WTC11 (cell line): ENCODE data around the gene NCKAP5. TPM values are rescaled to one million over a fixed set of nuclear protein-coding genes. Genes with fewer than 3 reads are reported as not detected.

ENCODE experiments used
- ATAC-seq: fragments of 200-7000 bp; cut with Tn5 transposase; 2 replicates; pipeline ENCODE4 v1.10.0; 2021; ENCODE audit warnings: mild to moderate bottlenecking, moderate library complexity
- CTCF ChIA-PET: fragments of 300-600 bp; sonication (Branson Sonifier 250); formaldehyde crosslinking; loops from one replicate; lab custom pipeline; 2021; ENCODE audit warnings: antibody characterized with exemption; lab: Charles Lee
- POLR2A ChIA-PET: fragments of 350-600 bp; sonication (Branson Sonifier 250); formaldehyde crosslinking; loops from one replicate; lab custom pipeline; 2021; ENCODE audit warnings: antibody characterized with exemption; lab: Charles Lee
- DNase-seq: peaks from one replicate; pipeline ENCODE4 v3.0.0; 2021; ENCODE audit warnings: low spot score
- H3K27ac Mint-ChIP-seq: 2 replicates; pipeline ENCODE4 v1.8.0; 2021; ENCODE audit warnings: mixed read lengths
- H3K27me3 Mint-ChIP-seq: 2 replicates; pipeline ENCODE4 v1.8.0; 2021; ENCODE audit warnings: low read depth, mild to moderate bottlenecking, moderate library complexity, mixed read lengths
- H3K36me3 Mint-ChIP-seq: 2 replicates; pipeline ENCODE4 v1.8.0; 2021; ENCODE audit warnings: mixed read lengths
- H3K4me1 Mint-ChIP-seq: 2 replicates; pipeline ENCODE4 v1.8.0; 2022; ENCODE audit warnings: mixed read lengths
- H3K4me3 Mint-ChIP-seq: 2 replicates; pipeline ENCODE4 v1.8.0; 2021; ENCODE audit warnings: mild to moderate bottlenecking, moderate library complexity, mixed read lengths
- H3K9me3 Mint-ChIP-seq: 2 replicates; pipeline ENCODE4 v1.8.0; 2021; ENCODE audit warnings: mixed read lengths
- ETV6 ChIP-seq: sonication (generic); formaldehyde crosslinking; IDR thresholded peaks from 2 replicates; pipeline ENCODE4 v1.8.1; 2022; ENCODE audit warnings: mild to moderate bottlenecking, missing genetic modification reagents
- FOXJ3 ChIP-seq: sonication (generic); formaldehyde crosslinking; IDR thresholded peaks from 2 replicates; pipeline ENCODE4 v1.9.0; 2021; ENCODE audit warnings: missing genetic modification reagents, mild to moderate bottlenecking, borderline replicate concordance
- FOXK1 ChIP-seq: sonication (generic); formaldehyde crosslinking; IDR thresholded peaks from 2 replicates; pipeline ENCODE4 v1.8.0; 2022; ENCODE audit warnings: mild to moderate bottlenecking, moderate library complexity, missing genetic modification reagents
- FOXP1 ChIP-seq: sonication (generic); formaldehyde crosslinking; IDR thresholded peaks from 2 replicates; pipeline ENCODE4 v1.8.0; 2022; ENCODE audit warnings: missing genetic modification reagents, mild to moderate bottlenecking, moderate library complexity, borderline replicate concordance
- JUN ChIP-seq: sonication (generic); formaldehyde crosslinking; IDR thresholded peaks from 2 replicates; pipeline ENCODE4 v1.8.0; 2023; ENCODE audit warnings: mild to moderate bottlenecking, missing genetic modification reagents
- NR3C1 ChIP-seq: sonication (generic); formaldehyde crosslinking; conservative IDR thresholded peaks from 2 replicates; pipeline ENCODE4 v1.8.1; 2023; ENCODE audit warnings: low read depth, mild to moderate bottlenecking, missing genetic modification reagents
- ZNF317 ChIP-seq: sonication (generic); formaldehyde crosslinking; IDR thresholded peaks from 2 replicates; pipeline ENCODE4 v1.8.1; 2023; ENCODE audit warnings: low read depth, mild to moderate bottlenecking, moderate library complexity, missing genetic modification reagents, borderline replicate concordance
- ZNF671 ChIP-seq: fragments of 250-450 bp; sonication (Bioruptor Pico); IDR thresholded peaks from 2 replicates; pipeline ENCODE4 v1.8.0; 2021; ENCODE audit warnings: mild to moderate bottlenecking
- ZSCAN18 ChIP-seq: fragments of 250-450 bp; sonication (Bioruptor Pico); IDR thresholded peaks from 2 replicates; pipeline ENCODE4 v2.1.2; 2022; ENCODE audit warnings: mild to moderate bottlenecking, moderate library complexity
- total RNA-seq: library from RNA; stranded (reverse); gene quantifications from 3 replicates; pipeline ENCODE4 v1.2.3, GENCODE V29; 2021
- TF ChIP-seq, protein P1 (sequence below): sonication (generic); formaldehyde crosslinking; IDR thresholded peaks from 2 replicates; pipeline ENCODE4 v1.8.0; 2022; ENCODE audit warnings: mild to moderate bottlenecking, missing genetic modification reagents
- TF ChIP-seq, protein P2 (sequence below): sonication (generic); formaldehyde crosslinking; IDR thresholded peaks from 2 replicates; pipeline ENCODE4 v1.8.1; 2023; ENCODE audit warnings: mild to moderate bottlenecking, missing genetic modification reagents, moderate library complexity
- TF ChIP-seq, protein P3 (sequence below): fragments of 250-450 bp; sonication (Bioruptor Pico); conservative IDR thresholded peaks from 2 replicates; pipeline ENCODE4 v1.9.0; 2021; ENCODE audit warnings: mild to moderate bottlenecking
- TF ChIP-seq, protein P4 (sequence below): sonication (generic); formaldehyde crosslinking; IDR thresholded peaks from 2 replicates; pipeline ENCODE4 v1.8.0; 2023; ENCODE audit warnings: missing genetic modification reagents, mild to moderate bottlenecking, borderline replicate concordance

Gene NCKAP5
- total RNA-seq, 1 experiment from 2014 or later: 0.55 TPM

- H3K4me3 Mint-ChIP-seq: no peak overlapping the region
- CTCF ChIA-PET: no interaction called here
- DNase-seq: no peak
- POLR2A ChIA-PET: no interaction called here
- H3K9me3 Mint-ChIP-seq: no peaks in the 10 kb centered on the region; the same call in 1 of the 2 replicates
- ATAC-seq: no peak
- TF ChIP-seq FOXP1 (CRISPR knock-in tag): no peak
- no peaks in the 10 kb centered on the region for H3K27me3 Mint-ChIP-seq
- peaks cover 11% of the 10 kb centered on the region for H3K4me1 Mint-ChIP-seq
- no peaks in the 10 kb centered on the region for H3K36me3 Mint-ChIP-seq
- no peak overlapping the region for H3K27ac Mint-ChIP-seq
Observed at GRCh38 chr2:132825601-132826000, 742.7 kb downstream of the NCKAP5 start.

DNA sequence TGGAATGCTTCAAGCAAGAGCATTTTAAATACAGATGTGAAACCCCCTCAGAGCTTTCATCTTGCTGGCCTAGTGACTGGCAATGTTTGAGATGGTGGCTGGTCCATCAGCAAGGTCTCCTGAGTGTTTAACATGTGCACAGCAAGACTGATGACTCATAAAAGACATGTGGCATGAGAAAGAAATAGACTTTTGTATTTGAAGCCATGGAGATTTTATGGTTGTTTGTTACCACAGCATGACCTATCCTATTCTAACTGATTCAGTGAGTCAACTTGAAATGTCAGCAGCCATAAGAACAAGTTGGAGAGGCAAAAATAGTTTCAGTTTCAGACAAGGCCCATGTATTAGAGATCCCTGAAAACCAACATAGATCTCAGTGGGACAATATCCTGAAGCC is 743.5 kb downstream of the NCKAP5 start:
- POLR2A ChIA-PET: no interaction called here
- ATAC-seq (no peak), DNase-seq (no peak)
- Mint-ChIP-seq H3K27me3 (no peaks in the 10 kb centered on the region), H3K27ac (no peak overlapping the region), H3K9me3 (no peaks in the 10 kb centered on the region; the same call in 1 of the 2 replicates), H3K4me1 (peaks cover 3% of the 10 kb centered on the region), H3K36me3 (no peaks in the 10 kb centered on the region), H3K4me3 (no peak overlapping the region)
- TF ChIP-seq, protein P1, sequence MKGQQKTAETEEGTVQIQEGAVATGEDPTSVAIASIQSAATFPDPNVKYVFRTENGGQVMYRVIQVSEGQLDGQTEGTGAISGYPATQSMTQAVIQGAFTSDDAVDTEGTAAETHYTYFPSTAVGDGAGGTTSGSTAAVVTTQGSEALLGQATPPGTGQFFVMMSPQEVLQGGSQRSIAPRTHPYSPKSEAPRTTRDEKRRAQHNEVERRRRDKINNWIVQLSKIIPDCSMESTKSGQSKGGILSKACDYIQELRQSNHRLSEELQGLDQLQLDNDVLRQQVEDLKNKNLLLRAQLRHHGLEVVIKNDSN (CRISPR knock-in tag): no peak
- no peak for TF ChIP-seq FOXK1 (CRISPR knock-in tag)
- CTCF ChIA-PET: no interaction called here

- H3K4me1 Mint-ChIP-seq: peaks cover 19% of the 10 kb centered on the region
- ChIA-PET POLR2A (no interaction called here), CTCF (interaction anchor here (1.0 to 1.2 kb wide), 2 partner anchors 147 to 164 kb away, joined by 3 to 4 read pairs; no protein-coding TSS in a partner anchor)
- peaks cover 6% of the 10 kb centered on the region for H3K36me3 Mint-ChIP-seq
- ATAC-seq (peak; percentile 64), DNase-seq (peak; percentile 15)
- no peak for TF ChIP-seq ZSCAN18 (CRISPR knock-in tag)
- peak; percentile 39; the same call in 1 of the 2 replicates for TF ChIP-seq ETV6 (CRISPR knock-in tag)
- TF ChIP-seq, protein P2, sequence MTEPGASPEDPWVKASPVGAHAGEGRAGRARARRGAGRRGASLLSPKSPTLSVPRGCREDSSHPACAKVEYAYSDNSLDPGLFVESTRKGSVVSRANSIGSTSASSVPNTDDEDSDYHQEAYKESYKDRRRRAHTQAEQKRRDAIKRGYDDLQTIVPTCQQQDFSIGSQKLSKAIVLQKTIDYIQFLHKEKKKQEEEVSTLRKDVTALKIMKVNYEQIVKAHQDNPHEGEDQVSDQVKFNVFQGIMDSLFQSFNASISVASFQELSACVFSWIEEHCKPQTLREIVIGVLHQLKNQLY: no peak
- TF ChIP-seq, protein P3, sequence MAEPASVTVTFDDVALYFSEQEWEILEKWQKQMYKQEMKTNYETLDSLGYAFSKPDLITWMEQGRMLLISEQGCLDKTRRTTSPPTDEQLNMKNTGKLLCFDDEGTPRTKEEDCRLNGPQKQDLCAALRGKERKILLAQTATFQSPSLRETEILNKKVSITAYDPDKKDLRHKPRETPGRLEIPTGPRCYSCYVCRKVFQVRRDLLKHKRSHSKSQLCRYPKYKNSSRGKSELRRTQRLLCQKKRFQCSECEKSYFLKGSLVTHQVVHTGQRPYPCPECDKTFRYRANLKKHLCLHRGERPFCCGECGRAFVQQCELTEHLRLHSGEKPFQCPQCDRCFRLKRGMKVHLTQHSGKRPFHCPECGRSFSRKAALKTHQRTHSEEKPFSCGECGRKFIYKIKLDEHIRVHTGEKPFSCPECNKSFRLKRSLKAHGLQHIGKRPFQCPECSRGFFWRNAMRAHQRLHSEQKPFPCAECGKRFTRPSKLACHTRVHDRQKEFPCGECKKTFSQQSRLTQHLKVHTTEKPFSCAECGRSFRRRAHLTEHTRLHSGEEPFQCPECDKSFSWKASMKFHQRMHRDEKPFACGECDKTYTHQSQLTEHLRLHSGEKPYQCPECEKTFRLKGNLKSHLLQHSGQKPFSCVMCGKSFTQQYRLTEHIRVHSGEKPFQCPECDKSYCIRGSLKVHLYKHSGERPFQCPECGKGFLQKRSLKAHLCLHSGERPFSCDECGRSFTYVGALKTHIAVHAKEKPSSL (CRISPR knock-in tag): no peak
- no peak for TF ChIP-seq ZNF671 (CRISPR knock-in tag)
- TF ChIP-seq NR3C1 (CRISPR knock-in tag): no peak
- no peak for TF ChIP-seq FOXJ3 (CRISPR knock-in tag)
- H3K4me3 Mint-ChIP-seq: no peak overlapping the region
- peaks cover 16% of the 10 kb centered on the region for H3K9me3 Mint-ChIP-seq
- H3K27me3 Mint-ChIP-seq: no peaks in the 10 kb centered on the region; the same call in 1 of the 2 replicates
- no peak overlapping the region for H3K27ac Mint-ChIP-seq
Observed at GRCh38 chr2:132816234-132816633, 752.0 kb downstream of the NCKAP5 start.

- DNase-seq (no peak), ATAC-seq (no peak)
- H3K4me3 Mint-ChIP-seq: no peak overlapping the region
- H3K27me3 Mint-ChIP-seq: peaks cover 3% of the 10 kb centered on the region; the same call in 1 of the 2 replicates
- peaks cover 24% of the 10 kb centered on the region for H3K4me1 Mint-ChIP-seq
- ChIA-PET CTCF (interaction anchor here (1.0 to 1.2 kb wide), 2 partner anchors 147 to 164 kb away, joined by 3 to 4 read pairs; no protein-coding TSS in a partner anchor), POLR2A (no interaction called here)
- no peak overlapping the region for H3K27ac Mint-ChIP-seq
- TF ChIP-seq FOXK1 (CRISPR knock-in tag) (no peak), ZNF317 (no peak), NR3C1 (CRISPR knock-in tag) (no peak), JUN (no peak)
- TF ChIP-seq, protein P4, sequence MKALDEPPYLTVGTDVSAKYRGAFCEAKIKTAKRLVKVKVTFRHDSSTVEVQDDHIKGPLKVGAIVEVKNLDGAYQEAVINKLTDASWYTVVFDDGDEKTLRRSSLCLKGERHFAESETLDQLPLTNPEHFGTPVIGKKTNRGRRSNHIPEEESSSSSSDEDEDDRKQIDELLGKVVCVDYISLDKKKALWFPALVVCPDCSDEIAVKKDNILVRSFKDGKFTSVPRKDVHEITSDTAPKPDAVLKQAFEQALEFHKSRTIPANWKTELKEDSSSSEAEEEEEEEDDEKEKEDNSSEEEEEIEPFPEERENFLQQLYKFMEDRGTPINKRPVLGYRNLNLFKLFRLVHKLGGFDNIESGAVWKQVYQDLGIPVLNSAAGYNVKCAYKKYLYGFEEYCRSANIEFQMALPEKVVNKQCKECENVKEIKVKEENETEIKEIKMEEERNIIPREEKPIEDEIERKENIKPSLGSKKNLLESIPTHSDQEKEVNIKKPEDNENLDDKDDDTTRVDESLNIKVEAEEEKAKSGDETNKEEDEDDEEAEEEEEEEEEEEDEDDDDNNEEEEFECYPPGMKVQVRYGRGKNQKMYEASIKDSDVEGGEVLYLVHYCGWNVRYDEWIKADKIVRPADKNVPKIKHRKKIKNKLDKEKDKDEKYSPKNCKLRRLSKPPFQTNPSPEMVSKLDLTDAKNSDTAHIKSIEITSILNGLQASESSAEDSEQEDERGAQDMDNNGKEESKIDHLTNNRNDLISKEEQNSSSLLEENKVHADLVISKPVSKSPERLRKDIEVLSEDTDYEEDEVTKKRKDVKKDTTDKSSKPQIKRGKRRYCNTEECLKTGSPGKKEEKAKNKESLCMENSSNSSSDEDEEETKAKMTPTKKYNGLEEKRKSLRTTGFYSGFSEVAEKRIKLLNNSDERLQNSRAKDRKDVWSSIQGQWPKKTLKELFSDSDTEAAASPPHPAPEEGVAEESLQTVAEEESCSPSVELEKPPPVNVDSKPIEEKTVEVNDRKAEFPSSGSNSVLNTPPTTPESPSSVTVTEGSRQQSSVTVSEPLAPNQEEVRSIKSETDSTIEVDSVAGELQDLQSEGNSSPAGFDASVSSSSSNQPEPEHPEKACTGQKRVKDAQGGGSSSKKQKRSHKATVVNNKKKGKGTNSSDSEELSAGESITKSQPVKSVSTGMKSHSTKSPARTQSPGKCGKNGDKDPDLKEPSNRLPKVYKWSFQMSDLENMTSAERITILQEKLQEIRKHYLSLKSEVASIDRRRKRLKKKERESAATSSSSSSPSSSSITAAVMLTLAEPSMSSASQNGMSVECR (CRISPR knock-in tag): no peak
- H3K9me3 Mint-ChIP-seq: peaks cover 23% of the 10 kb centered on the region
- peaks cover 10% of the 10 kb centered on the region for H3K36me3 Mint-ChIP-seq
Observed at GRCh38 chr2:132815516-132815915, 752.7 kb downstream of the NCKAP5 start.
